SK-N-SH (cell line): Measurements from ENCODE around the gene LRMDA. TPM values are rescaled to one million over a fixed set of nuclear protein-coding genes. Genes with fewer than 3 reads are reported as not detected.

Source experiments
- CTCF ChIA-PET: fragments of 300-600, 350-600 bp; formaldehyde crosslinking; extraction: SDS; loops from one replicate; lab custom pipeline; 2021; lab: Yijun Ruan, JAX
- POLR2A ChIA-PET: fragments of 350-600 bp; sonication (Branson Sonifier 250); formaldehyde crosslinking; extraction: SDS; loops from one replicate; lab custom pipeline; 2020; ENCODE audit warnings: antibody characterized with exemption, inconsistent platforms; lab: Yijun Ruan, JAX
- DNase-seq: peaks from one replicate; pipeline ENCODE4 v3.0.0; 2012
- H2AFZ ChIP-seq: fragments of 200-600 bp; sonication (generic); 2 replicates; pipeline ENCODE4 v1.8.1; 2016; ENCODE audit warnings: antibody characterized with exemption, mild to moderate bottlenecking, low read depth
- H3F3A ChIP-seq: fragments of 200-600 bp; sonication (generic); replicated peaks from 2 replicates; pipeline ENCODE3; 2016; ENCODE audit warnings: antibody characterized with exemption, mild to moderate bottlenecking; ENCODE audit not compliant: insufficient read depth
- H3K27ac ChIP-seq, 2 experiments: fragments of 200-500 bp in 1 of 2; fragments of 200-600 bp in 1 of 2; sonication (Bioruptor generic) in 1 of 2; sonication (generic), shearing (Covaris generic) in 1 of 2; 2 replicates each; pipeline versions ENCODE4 v1.5.1 to v1.6.1; 2014 to 2016; ENCODE audit warnings: low read depth in 2 of 2, inconsistent platforms in 1 of 2, low read length in 1 of 2, mild to moderate bottlenecking in 1 of 2, mixed read lengths in 1 of 2
- H3K27me3 ChIP-seq: fragments of 200-600 bp; sonication (generic), shearing (Covaris generic); 2 replicates; pipeline ENCODE4 v1.6.1; 2016; ENCODE audit warnings: mixed run types; ENCODE audit not compliant: insufficient read depth
- H3K36me3 ChIP-seq, 2 experiments: fragments of 200-500 bp in 1 of 2; fragments of 200-600 bp in 1 of 2; sonication (Bioruptor generic) in 1 of 2; sonication (generic) in 1 of 2; replicated peaks in 1 of 2; 2 replicates each; pipeline versions ENCODE3 to v1.5.1; 2014 to 2016; ENCODE audit warnings: low read length in 1 of 2, mild to moderate bottlenecking in 1 of 2; ENCODE audit not compliant: insufficient read depth in 2 of 2, control insufficient read depth in 1 of 2
- H3K4me1 ChIP-seq, 2 experiments: fragments of 200-500 bp in 1 of 2; fragments of 200-600 bp in 1 of 2; sonication (Bioruptor generic) in 1 of 2; sonication (generic), shearing (Covaris generic) in 1 of 2; 2 replicates each; pipeline versions ENCODE4 v1.5.1 to v1.6.1; 2014 to 2016; ENCODE audit warnings: low read depth in 1 of 2, low read length in 1 of 2, mixed run types in 1 of 2; ENCODE audit not compliant: insufficient read depth in 2 of 2, control insufficient read depth in 1 of 2
- H3K4me2 ChIP-seq: fragments of 200-600 bp; sonication (generic), shearing (Covaris generic); 2 replicates; pipeline ENCODE4 v1.6.1; 2017; ENCODE audit warnings: mixed run types
- H3K4me3 ChIP-seq, 2 experiments: fragments of 200-500 bp in 1 of 2; fragments of 200-600 bp in 1 of 2; sonication (Bioruptor generic) in 1 of 2; sonication (generic), shearing (Covaris generic) in 1 of 2; 2 replicates each; pipeline versions ENCODE4 v1.5.1 to v1.8.1; 2014 to 2016; ENCODE audit warnings: low read depth in 2 of 2, inconsistent platforms in 1 of 2, low read length in 1 of 2, mild to moderate bottlenecking in 1 of 2, mixed read lengths in 1 of 2, moderate library complexity in 1 of 2
- H3K79me2 ChIP-seq: fragments of 200-600 bp; sonication (generic); 2 replicates; pipeline ENCODE4 v1.8.1; 2017; ENCODE audit warnings: mild to moderate bottlenecking; ENCODE audit not compliant: insufficient read depth
- H3K9ac ChIP-seq: fragments of 200-600 bp; sonication (generic); 2 replicates; pipeline ENCODE4 v1.6.1; 2017; ENCODE audit warnings: mixed run types
- H3K9me2 ChIP-seq: fragments of 200-600 bp; sonication (generic); 2 replicates; pipeline ENCODE4 v1.6.1; 2017; ENCODE audit warnings: mixed run types
- H3K9me3 ChIP-seq: fragments of 200-600 bp; sonication (generic); 2 replicates; pipeline ENCODE4 v1.6.1; 2017; ENCODE audit warnings: mixed run types, mild to moderate bottlenecking, moderate library complexity
- H4K20me1 ChIP-seq: fragments of 200-600 bp; sonication (generic); 2 replicates; pipeline ENCODE4 v1.6.1; 2017; ENCODE audit warnings: mild to moderate bottlenecking, mixed run types; ENCODE audit not compliant: insufficient read depth
- CHD2 ChIP-seq: fragments of 150-350 bp; IDR thresholded peaks from 2 replicates; pipeline ENCODE4 v1.6.1; 2018; ENCODE audit warnings: low read length; ENCODE audit not compliant: partially characterized antibody
- CTCF ChIP-seq: fragments of 200-600 bp; sonication (generic); IDR thresholded peaks from 2 replicates; pipeline ENCODE4 v1.6.1; 2017; ENCODE audit warnings: antibody characterized with exemption, mild to moderate bottlenecking, moderate library complexity
- ELF1 ChIP-seq: IDR thresholded peaks from 2 replicates; pipeline ENCODE4 v1.4.0; 2012
- EP300 ChIP-seq, 2 experiments: IDR thresholded peaks; 2 replicates each; pipeline versions ENCODE4 v1.4.0 to v1.6.1; 2012; ENCODE audit warnings: borderline replicate concordance in 1 of 2, low read depth in 1 of 2, low read length in 1 of 2
- EZH2phosphoT487 ChIP-seq: fragments of 200-600 bp; sonication (generic); IDR thresholded peaks from 2 replicates; pipeline ENCODE4 v1.6.1; 2017; ENCODE audit warnings: low read depth, mixed run types, mild to moderate bottlenecking, antibody characterized with exemption, moderate library complexity, borderline replicate concordance
- FOXJ3 ChIP-seq: sonication (generic); formaldehyde crosslinking; IDR thresholded peaks from 2 replicates; pipeline ENCODE4 v1.5.1; 2020; ENCODE audit warnings: mild to moderate bottlenecking, missing genetic modification reagents
- MAX ChIP-seq: IDR thresholded peaks from 2 replicates; pipeline ENCODE4 v1.4.0; 2012; ENCODE audit warnings: low read depth
- MXI1 ChIP-seq: IDR thresholded peaks from 2 replicates; pipeline ENCODE4 v1.6.1; 2012; ENCODE audit warnings: mild to moderate bottlenecking, low read depth, low read length, improper control_type of control experiment
- PBX3 ChIP-seq: IDR thresholded peaks from 2 replicates; pipeline ENCODE4; 2012
- RAD21 ChIP-seq: IDR thresholded peaks from 2 replicates; pipeline ENCODE4 v1.6.1; 2012; ENCODE audit warnings: mild to moderate bottlenecking, low read length
- RCOR1 ChIP-seq: fragments of 150-350 bp; IDR thresholded peaks from 2 replicates; pipeline ENCODE4 v1.6.1; 2017; ENCODE audit warnings: antibody characterized with exemption, low read length
- RXRA ChIP-seq: IDR thresholded peaks from 2 replicates; pipeline ENCODE4 v1.4.0; 2012; ENCODE audit warnings: low read depth, mild to moderate bottlenecking, borderline replicate concordance
- TCF12 ChIP-seq: IDR thresholded peaks from 2 replicates; pipeline ENCODE4 v1.4.0; 2012
- YY1 ChIP-seq: IDR thresholded peaks from 2 replicates; pipeline ENCODE4 v1.4.0; 2012; ENCODE audit warnings: low read depth, mild to moderate bottlenecking
- ZBTB33 ChIP-seq: IDR thresholded peaks from 2 replicates; pipeline ENCODE4 v1.4.0; 2012; ENCODE audit warnings: low read depth, borderline replicate concordance
- WGBS: methylation state at CpG from one replicate; pipeline ENCODE4 v1.1.6; 2017; ENCODE audit warnings: low lambda C conversion rate; 5-methylcytosine and 5-hydroxymethylcytosine counted together
- polyA plus RNA-seq, 3 experiments: library from polyadenylated mRNA; depleted of rRNA; stranded (reverse); fragments of >200 nt; gene quantifications; 2 replicates each; pipeline ENCODE4 v1.2.3, GENCODE V29; 2012

The LRMDA gene
- polyA plus RNA-seq, 1 of the 3 experiments (the other 2 are of a cell fraction) = 0.95 TPM

GRCh38 chr10:76456197-76456596, 1024.8 kb downstream of the LRMDA start:
- Histone ChIP-seq H3F3A (peaks cover 3% of the 10 kb centered on the region), H2AFZ (no peak overlapping the region), H3K9me3 (no peaks in the 10 kb centered on the region), H4K20me1 (no peaks in the 10 kb centered on the region), H3K9me2 (no peaks in the 10 kb centered on the region), H3K36me3 (no peaks in the 10 kb centered on the region)
- CTCF ChIA-PET = no interaction called here
- TF ChIP-seq EZH2phosphoT487 = no peak
- TF ChIP-seq, all 33 proteins: peak for 0
- POLR2A ChIA-PET = no interaction called here
- no peak overlapping the region for H3K9ac ChIP-seq
- 88% methylated on average over 1 of the region's 1 CpG for WGBS
- no peaks in the 10 kb centered on the region for H3K79me2 ChIP-seq
- H3K4me3 ChIP-seq = no peak overlapping the region
- H3K27me3 ChIP-seq = no peaks in the 10 kb centered on the region
- no peak overlapping the region for H3K4me2 ChIP-seq
- H3K27ac ChIP-seq = no peak overlapping the region
- peaks cover 0 to 6% of the 10 kb centered on the region in 2 experiments; a peak in 2 of 4 replicates for H3K4me1 ChIP-seq
- no peak for DNase-seq

- Histone ChIP-seq H3K9me2 (no peaks in the 10 kb centered on the region), H3K4me1 (peaks cover 0 to 2% of the 10 kb centered on the region in 2 experiments; a peak in 1 of 4 replicates), H3K27me3 (no peaks in the 10 kb centered on the region), H3F3A (peaks cover 2% of the 10 kb centered on the region), H3K27ac (peak overlapping the region in 1 of 2 experiments; percentile 87; a peak in 2 of 4 replicates), H3K36me3 (no peaks in the 10 kb centered on the region), H3K4me2 (no peak overlapping the region), H3K9me3 (no peaks in the 10 kb centered on the region), H2AFZ (no peak overlapping the region), H3K4me3 (no peak overlapping the region), H4K20me1 (no peaks in the 10 kb centered on the region), H3K79me2 (no peaks in the 10 kb centered on the region), H3K9ac (no peak overlapping the region)
- 81% methylated on average over 8 of the region's 8 CpGs for WGBS
- TF ChIP-seq TCF12 = 0 out of 2 replicates have a peak, but pooled peaks have one; percentile 32
- TF ChIP-seq RXRA = no peak
- no peak for TF ChIP-seq MAX
- 0 out of 4 replicates have a peak, but pooled peaks of 1 of the 2 experiments have one; percentile 33 for TF ChIP-seq EP300 (IDR thresholded peaks at IDR 0.05; ENCODE audit: borderline replicate concordance in 1 of 2, low read depth in 1 of 2, low read length in 1 of 2)
- POLR2A ChIA-PET = no interaction called here
- CTCF ChIA-PET = no interaction called here
- no peak for DNase-seq
Measured at GRCh38 chr10:76459016-76459730, 1027.7 kb downstream of the LRMDA start.

- no peak overlapping the region for H3K4me3 ChIP-seq
- H3K27me3 ChIP-seq = no peaks in the 10 kb centered on the region
- H3K9me2 ChIP-seq = no peaks in the 10 kb centered on the region
- H3K79me2 ChIP-seq = no peaks in the 10 kb centered on the region
- no peak overlapping the region for H2AFZ ChIP-seq
- no peak for DNase-seq
- H3K9ac ChIP-seq = no peak overlapping the region
- 91% methylated on average over 3 of the region's 3 CpGs for WGBS
- H3K36me3 ChIP-seq = no peaks in the 10 kb centered on the region
- H3F3A ChIP-seq = no peaks in the 10 kb centered on the region
- CTCF ChIA-PET = no interaction called here
- no peaks in the 10 kb centered on the region for H4K20me1 ChIP-seq
- peaks cover 0 to 2% of the 10 kb centered on the region in 2 experiments; a peak in 1 of 4 replicates for H3K4me1 ChIP-seq
- no peak overlapping the region for H3K4me2 ChIP-seq
- no peaks in the 10 kb centered on the region for H3K9me3 ChIP-seq
- POLR2A ChIA-PET = no interaction called here
- no peak overlapping the region for H3K27ac ChIP-seq
- TF ChIP-seq CHD2 (no peak), PBX3 (no peak), FOXJ3 (no peak), RCOR1 (no peak), ZBTB33 (no peak), ELF1 (no peak), CTCF (no peak), RAD21 (no peak), MXI1 (no peak), EZH2phosphoT487 (no peak), YY1 (no peak)
Measured at GRCh38 chr10:76461024-76461423, 1029.6 kb downstream of the LRMDA start.
